K562 (cell line): ENCODE data around the gene EHMT2. TPM values are rescaled to one million over a fixed set of nuclear protein-coding genes. Genes with fewer than 3 reads are reported as not detected.

ENCODE experiments used
- CHD2 ChIP-seq: IDR thresholded peaks from 2 replicates; pipeline ENCODE4 v1.6.1; 2011; ENCODE audit warnings: low read depth, low read length
- CHD4 ChIP-seq: fragments of 200-600 bp; sonication (generic); IDR thresholded peaks from 3 replicates; pipeline ENCODE4 v1.6.1; 2012; ENCODE audit warnings: low read depth, mild to moderate bottlenecking, mixed read lengths, low read length, inconsistent platforms; ENCODE audit not compliant: insufficient read depth, insufficient replicate concordance, poor library complexity, severe bottlenecking
- ETS2 ChIP-seq: IDR thresholded peaks from 2 replicates; pipeline ENCODE4 v1.6.1; 2016; ENCODE audit warnings: borderline replicate concordance, missing genetic modification characterization, mild to moderate bottlenecking, moderate library complexity, missing compliant biosample characterization; ENCODE audit not compliant: poor library complexity, severe bottlenecking
- EZH2 ChIP-seq: IDR thresholded peaks from 2 replicates; pipeline ENCODE4 v1.6.1; 2012; ENCODE audit warnings: low read depth, mild to moderate bottlenecking, inconsistent platforms, low read length, borderline replicate concordance
- POLR2A ChIP-seq: fragments of 450-650 bp; conservative IDR thresholded peaks from 2 replicates; pipeline ENCODE4 v1.6.1; 2016
- SIN3A ChIP-seq, 2 experiments: fragments of 150-350 bp in 1 of 2; IDR thresholded peaks; 2 replicates each; pipeline ENCODE4 v1.6.1; 2011 to 2016; ENCODE audit warnings: borderline replicate concordance in 2 of 2, low read depth in 2 of 2, low read length in 2 of 2, mild to moderate bottlenecking in 2 of 2, moderate library complexity in 2 of 2; ENCODE audit not compliant: control insufficient read depth in 1 of 2
- USF2 ChIP-seq: sonication (generic); formaldehyde crosslinking; IDR thresholded peaks from 2 replicates; pipeline ENCODE4 v1.5.0; 2020; ENCODE audit warnings: missing genetic modification reagents
- XRCC5 ChIP-seq: fragments of 200-400 bp; formaldehyde crosslinking; IDR thresholded peaks from 2 replicates; pipeline ENCODE4 v1.6.1; 2017; ENCODE audit warnings: low read depth, mild to moderate bottlenecking, low read length
- ZNF354B ChIP-seq: fragments of 250-450 bp; sonication (Bioruptor Pico); IDR thresholded peaks from 2 replicates; pipeline ENCODE4 v1.4.0; 2020
- ZNF586 ChIP-seq: fragments of 450-650 bp; formaldehyde crosslinking; conservative IDR thresholded peaks from 2 replicates; pipeline ENCODE4 v1.4.0; 2020; ENCODE audit warnings: mild to moderate bottlenecking, moderate library complexity
- polyA plus RNA-seq, 8 experiments: library from polyadenylated mRNA; depleted of rRNA in 4 of 8; stranded (reverse) in 5 of 8; unstranded in 3 of 8; fragments of >200 nt; fragmentation: Nextera tagmentation in 2 of 8; fragmentation: Illumina TruSeq in 1 of 8; extraction: Ambion mirVana in 2 of 8; extraction: Trizol in 1 of 8; gene quantifications; 2 replicates each; pipeline versions ENCODE4 v1.2.1 to v1.2.3, GENCODE V29; 2011 to 2014; ENCODE audit warnings: inconsistent platforms in 1 of 8, missing spikeins in 1 of 8
- total RNA-seq, 7 experiments: library from RNA; depleted of rRNA in 6 of 7; stranded (reverse); fragments of >200 nt in 6 of 7; fragmentation: Illumina TruSeq in 2 of 7; extraction: Trizol in 2 of 7; gene quantifications; 2 replicates each; pipeline versions ENCODE4 v1.2.1 to v1.2.3, GENCODE V29; 2011 to 2021; ENCODE audit warnings: low replicate concordance in 1 of 7
- TF ChIP-seq, protein P1 (sequence below), 2 experiments: fragments of 450-650 bp in 1 of 2; sonication (generic) in 1 of 2; formaldehyde crosslinking in 1 of 2; IDR thresholded peaks; 2 replicates each; pipeline versions ENCODE4 v1.7.1 to v1.9.0; 2016 to 2022; ENCODE audit warnings: inconsistent platforms in 1 of 2, mild to moderate bottlenecking in 1 of 2, missing genetic modification reagents in 1 of 2
- TF ChIP-seq, protein P2 (sequence below): fragments of 250-450 bp; sonication (Bioruptor Pico); IDR thresholded peaks from 2 replicates; pipeline ENCODE4 v1.4.0; 2020; ENCODE audit warnings: mild to moderate bottlenecking, moderate library complexity

EHMT2 gene
- total and polyA plus RNA-seq, 9 of the 15 experiments (the other 6 are each of a cell fraction or from before 2014, with no cell fraction given), result 2.1 to 63.8 (median 38.5) TPM

GRCh38 chr6:31862344-31863235, 34.9 kb downstream of the EHMT2 start, which contains the start of gene NEU1 (continued):
- TF ChIP-seq, protein P1, sequence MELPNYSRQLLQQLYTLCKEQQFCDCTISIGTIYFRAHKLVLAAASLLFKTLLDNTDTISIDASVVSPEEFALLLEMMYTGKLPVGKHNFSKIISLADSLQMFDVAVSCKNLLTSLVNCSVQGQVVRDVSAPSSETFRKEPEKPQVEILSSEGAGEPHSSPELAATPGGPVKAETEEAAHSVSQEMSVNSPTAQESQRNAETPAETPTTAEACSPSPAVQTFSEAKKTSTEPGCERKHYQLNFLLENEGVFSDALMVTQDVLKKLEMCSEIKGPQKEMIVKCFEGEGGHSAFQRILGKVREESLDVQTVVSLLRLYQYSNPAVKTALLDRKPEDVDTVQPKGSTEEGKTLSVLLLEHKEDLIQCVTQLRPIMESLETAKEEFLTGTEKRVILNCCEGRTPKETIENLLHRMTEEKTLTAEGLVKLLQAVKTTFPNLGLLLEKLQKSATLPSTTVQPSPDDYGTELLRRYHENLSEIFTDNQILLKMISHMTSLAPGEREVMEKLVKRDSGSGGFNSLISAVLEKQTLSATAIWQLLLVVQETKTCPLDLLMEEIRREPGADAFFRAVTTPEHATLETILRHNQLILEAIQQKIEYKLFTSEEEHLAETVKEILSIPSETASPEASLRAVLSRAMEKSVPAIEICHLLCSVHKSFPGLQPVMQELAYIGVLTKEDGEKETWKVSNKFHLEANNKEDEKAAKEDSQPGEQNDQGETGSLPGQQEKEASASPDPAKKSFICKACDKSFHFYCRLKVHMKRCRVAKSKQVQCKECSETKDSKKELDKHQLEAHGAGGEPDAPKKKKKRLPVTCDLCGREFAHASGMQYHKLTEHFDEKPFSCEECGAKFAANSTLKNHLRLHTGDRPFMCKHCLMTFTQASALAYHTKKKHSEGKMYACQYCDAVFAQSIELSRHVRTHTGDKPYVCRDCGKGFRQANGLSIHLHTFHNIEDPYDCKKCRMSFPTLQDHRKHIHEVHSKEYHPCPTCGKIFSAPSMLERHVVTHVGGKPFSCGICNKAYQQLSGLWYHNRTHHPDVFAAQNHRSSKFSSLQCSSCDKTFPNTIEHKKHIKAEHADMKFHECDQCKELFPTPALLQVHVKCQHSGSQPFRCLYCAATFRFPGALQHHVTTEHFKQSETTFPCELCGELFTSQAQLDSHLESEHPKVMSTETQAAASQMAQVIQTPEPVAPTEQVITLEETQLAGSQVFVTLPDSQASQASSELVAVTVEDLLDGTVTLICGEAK (IDR thresholded peaks at IDR 0.05), result peak; percentile 54
- TF ChIP-seq, protein P1 (CRISPR knock-in tag; IDR thresholded peaks at IDR 0.05), result no peak
- TF ChIP-seq CHD2, result no peak; the same call in 1 of the 2 replicates
- TF ChIP-seq ZNF354B, result no peak
- TF ChIP-seq SIN3A (IDR thresholded peaks at IDR 0.05; ENCODE audit: borderline replicate concordance in 2 of 2, control insufficient read depth in 1 of 2, low read depth in 2 of 2, low read length in 2 of 2), result peak; percentile 99 to 100
- no peak for TF ChIP-seq EZH2
- TF ChIP-seq, protein P2, sequence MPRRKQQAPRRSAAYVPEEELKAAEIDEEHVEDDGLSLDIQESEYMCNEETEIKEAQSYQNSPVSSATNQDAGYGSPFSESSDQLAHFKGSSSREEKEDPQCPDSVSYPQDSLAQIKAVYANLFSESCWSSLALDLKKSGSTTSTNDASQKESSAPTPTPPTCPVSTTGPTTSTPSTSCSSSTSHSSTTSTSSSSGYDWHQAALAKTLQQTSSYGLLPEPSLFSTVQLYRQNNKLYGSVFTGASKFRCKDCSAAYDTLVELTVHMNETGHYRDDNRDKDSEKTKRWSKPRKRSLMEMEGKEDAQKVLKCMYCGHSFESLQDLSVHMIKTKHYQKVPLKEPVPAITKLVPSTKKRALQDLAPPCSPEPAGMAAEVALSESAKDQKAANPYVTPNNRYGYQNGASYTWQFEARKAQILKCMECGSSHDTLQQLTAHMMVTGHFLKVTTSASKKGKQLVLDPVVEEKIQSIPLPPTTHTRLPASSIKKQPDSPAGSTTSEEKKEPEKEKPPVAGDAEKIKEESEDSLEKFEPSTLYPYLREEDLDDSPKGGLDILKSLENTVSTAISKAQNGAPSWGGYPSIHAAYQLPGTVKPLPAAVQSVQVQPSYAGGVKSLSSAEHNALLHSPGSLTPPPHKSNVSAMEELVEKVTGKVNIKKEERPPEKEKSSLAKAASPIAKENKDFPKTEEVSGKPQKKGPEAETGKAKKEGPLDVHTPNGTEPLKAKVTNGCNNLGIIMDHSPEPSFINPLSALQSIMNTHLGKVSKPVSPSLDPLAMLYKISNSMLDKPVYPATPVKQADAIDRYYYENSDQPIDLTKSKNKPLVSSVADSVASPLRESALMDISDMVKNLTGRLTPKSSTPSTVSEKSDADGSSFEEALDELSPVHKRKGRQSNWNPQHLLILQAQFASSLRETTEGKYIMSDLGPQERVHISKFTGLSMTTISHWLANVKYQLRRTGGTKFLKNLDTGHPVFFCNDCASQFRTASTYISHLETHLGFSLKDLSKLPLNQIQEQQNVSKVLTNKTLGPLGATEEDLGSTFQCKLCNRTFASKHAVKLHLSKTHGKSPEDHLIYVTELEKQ (CRISPR knock-in tag), result 0 out of 2 replicates have a peak, but pooled peaks have one; percentile 13
- TF ChIP-seq USF2 (CRISPR knock-in tag), result peak; percentile 99
- TF ChIP-seq ZNF586, result no peak
- no peak for TF ChIP-seq CHD4
- peak; percentile 98 for TF ChIP-seq POLR2A
- TF ChIP-seq XRCC5, result peak; percentile 45
- TF ChIP-seq ETS2 (tag), result no peak
